Skin epidermis (tissue), 12 donors: ENCODE measurements around the gene PECR.
A peak's percentile ranks its signal among the peaks of the same experiment; 100 is the strongest.
"Not testable (repeated sequence)": the region's sequence is repeated elsewhere in the genome, so short reads cannot be mapped to it uniquely, and the experiment has no call there.

Experiments used
- H3K27ac ChIP-seq, 21 experiments: fragments of 200-600 bp; sonication (generic) in 11 of 21; one replicate each; pipeline ENCODE4 v1.5.0; 2020; ENCODE audit warnings: mild to moderate bottlenecking in 3 of 21, inconsistent platforms in 2 of 21, moderate library complexity in 2 of 21
- H3K4me3 ChIP-seq, 7 experiments: fragments of 200-600 bp; sonication (generic) in 2 of 7; one replicate each; pipeline ENCODE4 v1.5.0; 2020; ENCODE audit warnings: inconsistent platforms in 2 of 7, mild to moderate bottlenecking in 2 of 7, moderate library complexity in 1 of 7

Gene PECR

DNA sequence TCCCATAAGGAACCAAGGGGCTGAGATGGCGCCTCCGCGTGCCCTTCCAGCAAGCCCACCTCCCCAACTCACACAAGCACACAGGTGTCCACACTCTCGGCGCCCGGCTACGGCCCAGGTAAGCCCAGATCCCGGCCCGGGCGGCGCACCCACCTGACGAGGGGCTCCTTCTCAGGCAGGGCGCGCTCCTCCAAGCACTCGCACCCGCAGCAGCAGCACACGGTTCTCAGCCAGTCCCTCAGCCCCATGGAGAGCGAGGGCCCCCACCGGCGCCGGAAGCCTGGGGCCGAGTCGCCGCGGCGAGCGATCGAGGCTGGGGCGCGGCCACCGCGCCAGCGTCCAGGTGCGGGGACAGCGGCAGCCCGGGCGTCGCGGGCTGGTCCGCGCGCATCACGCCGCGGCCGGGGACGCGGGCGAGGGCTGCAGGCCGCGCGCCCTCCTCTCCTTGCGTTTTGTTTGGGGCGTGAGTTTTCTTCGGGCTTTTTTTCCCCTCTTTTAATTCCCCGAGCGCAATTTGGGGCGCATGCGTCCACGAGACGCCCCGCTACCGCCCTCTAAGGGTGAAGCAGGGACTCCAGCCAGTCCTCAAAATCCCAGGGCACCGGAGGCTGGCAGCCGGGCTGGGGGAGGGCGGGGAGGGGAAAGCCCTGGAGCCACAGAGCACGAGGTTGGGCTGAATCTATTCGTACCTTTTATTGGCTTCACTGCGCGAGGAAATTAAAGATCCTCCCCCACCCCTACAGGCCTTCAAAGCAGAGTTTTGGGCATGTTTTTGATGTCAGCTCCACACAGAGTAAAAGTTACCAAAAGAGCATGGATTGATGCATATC, 68.3 kb downstream of the PECR start, which contains the start of gene MREG:
MREG (minus strand) TSS at position 472 of the 830 bp plus-strand sequence; CDS start at position 248, 224 bp downstream.
- peak within 1 kb of the TSS; percentile 60 to 83 (median 64) for H3K4me3 ChIP-seq
- H3K27ac ChIP-seq: peak within 1 kb of the TSS; percentile 77 to 95 (median 85)

DNA sequence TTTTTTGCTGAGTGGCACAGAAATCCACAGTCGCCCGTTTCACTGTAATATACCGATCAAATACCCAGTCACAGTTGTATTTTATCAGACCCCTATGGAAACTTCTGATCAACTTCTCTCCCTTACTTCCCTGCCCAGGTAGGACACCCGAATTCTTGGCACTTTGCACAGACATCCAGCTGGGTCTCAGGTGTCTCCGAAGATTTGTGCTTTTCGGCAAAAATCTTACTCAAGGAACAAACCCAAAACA, 68.9 kb downstream of the PECR start:
- peak overlapping the region; percentile 77 to 95 (median 85) for H3K27ac ChIP-seq
- peak overlapping the region; percentile 60 to 83 (median 64) for H3K4me3 ChIP-seq

DNA sequence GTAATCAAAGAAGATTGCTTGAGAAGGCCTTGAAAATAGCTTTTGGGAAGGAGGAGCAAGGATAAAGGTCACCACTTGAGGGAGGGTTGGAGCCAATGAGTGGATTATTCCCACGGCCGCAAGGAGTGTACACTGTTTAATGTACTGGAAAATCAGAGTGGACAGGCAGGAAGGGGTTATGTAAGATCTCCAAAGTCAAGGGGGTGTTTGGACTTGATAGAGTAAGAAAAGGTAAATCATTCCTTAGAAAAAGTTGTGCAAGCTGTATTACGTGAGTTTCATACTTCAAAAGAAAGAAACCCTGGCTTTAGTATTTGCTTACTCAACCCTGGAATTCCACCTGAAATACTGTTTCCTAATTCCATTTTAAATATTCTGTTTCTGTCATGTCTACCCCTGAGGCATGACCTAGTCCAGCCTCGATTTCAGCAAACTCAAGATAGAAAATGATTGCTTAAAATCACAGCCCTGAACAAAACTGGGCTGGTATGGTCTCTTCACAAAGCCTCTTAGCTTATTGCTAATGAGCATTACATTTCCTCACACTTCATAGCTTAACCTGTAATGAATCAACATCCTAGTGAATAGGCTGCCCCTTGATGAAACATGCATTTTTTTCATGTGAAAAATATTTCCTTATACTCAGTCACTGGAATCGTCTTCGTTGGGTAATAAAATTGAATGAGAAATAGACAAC, 69.3 kb downstream of the PECR start:
- H3K4me3 ChIP-seq: peak overlapping the region; percentile 60 to 83 (median 64)
- peak overlapping the region in 19 of 21 experiments; percentile 80 to 95 (median 86) for H3K27ac ChIP-seq

GRCh38 chr2:216009215-216009614, 72.4 kb downstream of the PECR start:
- not testable (repeated sequence) for H3K4me3 ChIP-seq, H3K27ac ChIP-seq

DNA sequence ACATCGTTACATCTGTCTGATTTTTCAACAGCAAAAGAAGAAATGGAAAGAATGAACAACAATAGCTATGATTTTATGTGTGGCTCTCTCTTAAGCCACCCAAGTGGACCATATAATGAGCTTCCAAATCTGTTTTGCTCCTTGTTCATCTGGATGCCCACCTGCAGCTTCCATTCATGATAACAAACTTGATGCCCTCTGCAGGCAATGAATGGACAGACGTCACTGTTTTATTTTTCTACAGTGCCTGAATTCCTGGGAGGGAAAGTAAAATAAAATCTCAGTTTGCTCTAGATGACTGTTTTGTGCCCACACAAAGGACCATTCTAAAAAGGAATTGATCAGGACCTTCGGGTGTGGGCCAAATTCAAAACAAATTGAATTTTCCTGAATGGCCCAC, 73.2 kb downstream of the PECR start:
- Histone ChIP-seq H3K4me3 (no peak overlapping the region), H3K27ac (peak overlapping the region in 1 of 21 experiments; percentile 20)

DNA sequence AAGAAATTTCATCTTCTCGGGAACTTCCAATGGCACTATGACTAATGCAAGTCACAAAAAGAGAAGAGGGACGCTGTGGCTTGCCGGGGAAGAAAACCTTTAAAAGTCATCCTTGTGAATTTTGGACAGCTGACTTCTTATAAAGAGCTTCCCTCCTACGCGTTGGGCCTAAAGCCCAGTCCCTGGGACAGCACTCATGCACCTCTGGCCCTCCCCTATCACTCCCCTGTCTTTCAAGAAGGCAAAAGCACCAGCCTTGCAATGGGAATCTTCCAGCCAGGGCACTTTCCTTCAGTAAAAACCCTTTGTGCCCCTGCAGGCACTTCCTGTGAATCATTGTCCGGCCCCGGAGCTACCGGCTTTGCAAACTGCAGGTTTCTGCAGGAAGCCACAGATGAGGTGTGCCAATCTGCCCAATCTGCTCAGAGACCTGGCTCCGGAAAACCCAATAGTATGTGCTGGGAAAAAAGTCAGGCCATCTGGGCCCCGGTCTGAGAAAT, 75.4 kb downstream of the PECR start:
- H3K4me3 ChIP-seq: no peak overlapping the region
- peak overlapping the region in 17 of 21 experiments; percentile 14 to 83 (median 50) for H3K27ac ChIP-seq

DNA sequence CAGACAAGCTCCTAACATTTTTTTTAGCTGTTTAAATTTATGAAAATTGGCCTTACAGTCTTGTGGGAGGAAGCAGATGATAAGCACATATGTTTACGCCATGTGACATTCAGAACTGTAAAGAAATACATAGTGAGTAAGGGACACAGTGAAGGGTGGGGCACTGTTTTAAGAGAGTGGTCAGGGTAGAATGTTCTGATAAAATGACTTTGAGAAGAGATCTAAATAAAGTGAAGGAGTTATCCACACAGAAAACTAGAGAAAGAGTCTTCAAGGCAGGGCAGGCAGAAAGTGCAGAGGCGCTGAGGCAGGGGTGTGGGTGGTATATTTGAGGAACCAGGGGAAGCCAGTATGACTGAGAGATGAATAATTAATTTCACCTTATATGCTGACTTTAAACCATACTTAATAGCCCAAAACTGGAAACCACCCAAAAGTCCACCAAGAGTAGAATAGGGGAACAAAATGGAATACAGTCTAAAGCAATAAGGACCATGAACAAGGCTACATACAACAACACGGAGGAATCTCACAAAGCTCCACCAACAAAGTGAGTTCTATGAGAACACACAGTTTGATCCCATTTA, 76.8 kb downstream of the PECR start:
- Histone ChIP-seq H3K4me3 (no peak overlapping the region), H3K27ac (peak overlapping the region in 7 of 21 experiments; percentile 28 to 83 (median 53))

- peak overlapping the region in 9 of 21 experiments; percentile 16 to 83 (median 30) for H3K27ac ChIP-seq
Observed at GRCh38 chr2:216003876-216004696, 77.5 kb downstream of the PECR start.

DNA sequence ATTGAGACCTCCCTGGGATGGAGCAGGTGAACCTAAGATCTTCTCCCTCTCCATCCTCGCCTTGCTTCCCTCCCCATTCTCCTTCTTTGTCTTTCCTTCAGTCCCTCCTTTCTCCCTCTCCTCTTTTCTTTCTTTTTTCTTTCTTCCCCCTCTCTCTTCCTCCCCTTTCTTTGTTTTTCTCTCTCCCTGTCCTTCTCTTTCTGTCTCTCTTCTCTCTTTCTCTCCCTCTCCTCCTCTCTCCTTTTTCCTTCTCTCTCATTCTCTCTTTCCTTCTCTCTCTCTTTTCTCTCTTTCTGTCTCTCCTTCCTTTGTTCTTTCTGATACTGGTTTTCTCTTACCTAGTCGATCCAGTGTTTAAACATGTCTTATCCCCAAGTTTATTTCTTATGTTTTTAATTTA, 78.9 kb downstream of the PECR start:
- peak overlapping the region in 8 of 21 experiments; percentile 8 to 73 (median 40) for H3K27ac ChIP-seq
- no peak overlapping the region for H3K4me3 ChIP-seq

More at GRCh38 chr2:216003876-216004696, 77.5 kb downstream of the PECR start:
- no peak overlapping the region for H3K4me3 ChIP-seq

DNA sequence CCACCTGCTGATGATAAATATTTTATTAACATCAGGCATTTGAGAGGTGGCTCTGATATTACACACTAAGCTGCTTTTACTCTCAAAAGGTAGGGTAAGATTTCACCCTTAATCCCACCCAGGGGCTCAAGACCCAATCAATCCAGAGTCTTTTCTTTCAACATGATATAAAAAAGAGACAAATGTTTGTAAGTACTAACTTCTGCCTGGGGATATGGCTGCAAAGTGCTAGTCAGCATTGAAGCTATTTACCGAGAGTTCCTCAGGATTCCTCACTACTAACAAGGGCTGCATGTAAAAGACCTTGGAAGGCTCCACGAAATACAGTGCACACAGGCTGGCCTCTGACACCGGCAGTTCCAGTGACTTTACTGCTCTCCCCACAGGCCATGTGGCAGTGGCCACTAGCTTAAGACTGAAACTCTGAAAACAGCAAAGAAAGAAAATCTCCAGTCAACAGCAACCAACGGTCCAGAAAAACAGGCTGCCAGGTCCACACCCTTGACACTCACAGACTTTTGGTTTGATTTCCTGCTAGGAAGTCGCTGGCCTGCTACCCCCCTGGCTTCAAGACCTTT, 79.4 kb downstream of the PECR start:
- no peak overlapping the region for H3K4me3 ChIP-seq
- H3K27ac ChIP-seq: peak overlapping the region in 9 of 21 experiments; percentile 11 to 73 (median 29)

DNA sequence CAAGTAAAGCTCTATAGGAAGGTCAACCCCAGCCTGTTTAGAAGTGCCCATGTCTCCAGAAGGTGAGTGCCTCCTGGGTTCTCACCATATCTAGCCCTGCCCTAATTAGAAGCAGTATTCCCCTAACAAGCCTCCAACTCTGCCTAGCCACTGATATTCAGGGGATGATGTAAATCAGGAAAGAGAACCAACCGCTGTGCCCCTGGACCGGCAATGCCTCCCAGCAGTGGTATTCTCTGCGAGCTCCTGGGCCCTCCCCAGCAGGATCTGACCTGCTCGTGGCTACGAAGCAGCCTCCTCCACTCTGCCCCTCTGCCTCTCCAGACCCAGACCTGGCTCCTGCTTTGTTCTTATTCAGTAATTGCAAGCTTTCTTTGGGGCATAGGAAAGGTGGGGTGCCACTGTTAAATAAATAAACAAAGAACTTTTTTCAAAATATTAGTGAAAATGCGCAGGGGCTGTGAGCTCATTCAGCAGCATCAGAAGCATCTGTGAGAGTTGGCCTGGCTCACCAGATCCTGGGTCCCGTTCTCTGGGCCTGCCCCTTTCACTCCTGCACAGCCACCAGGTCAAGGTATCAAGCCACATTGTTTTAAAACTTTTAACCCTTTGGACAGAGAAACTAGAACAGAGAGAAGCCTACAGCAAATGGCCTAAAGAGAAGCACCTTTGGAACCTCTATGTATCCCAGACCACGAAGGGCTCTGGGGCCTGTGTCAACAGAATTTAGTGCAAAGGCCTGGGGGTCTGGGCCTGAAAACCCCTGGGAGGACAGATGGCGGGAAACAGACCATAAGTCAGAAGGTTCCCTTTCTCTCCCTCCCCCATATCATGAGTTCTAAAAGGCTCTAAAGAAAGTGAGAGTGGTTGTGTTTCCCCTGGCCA, 80.2 kb downstream of the PECR start:
- Histone ChIP-seq H3K4me3 (no peak overlapping the region), H3K27ac (peak overlapping the region in 7 of 21 experiments; percentile 11 to 73 (median 51))

DNA sequence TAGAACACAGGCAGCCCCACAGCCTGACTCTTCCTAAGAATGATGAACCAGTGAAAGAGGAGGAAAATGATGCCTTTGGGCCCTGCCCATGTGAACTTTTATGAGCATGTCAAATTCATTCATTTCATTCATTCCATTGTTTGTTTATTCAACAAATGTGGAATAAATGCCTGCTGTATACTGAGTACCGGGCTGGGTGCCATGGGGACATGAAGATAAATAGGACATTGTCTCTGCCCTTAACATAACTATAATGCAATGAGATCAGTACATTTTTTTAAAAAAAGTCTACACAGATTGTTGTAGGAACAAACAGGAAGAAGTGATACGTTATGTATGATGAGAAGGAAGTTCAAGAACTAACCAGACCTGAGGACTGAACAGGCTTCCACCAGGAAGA, 83.0 kb downstream of the PECR start:
- H3K4me3 ChIP-seq: no peak overlapping the region

DNA sequence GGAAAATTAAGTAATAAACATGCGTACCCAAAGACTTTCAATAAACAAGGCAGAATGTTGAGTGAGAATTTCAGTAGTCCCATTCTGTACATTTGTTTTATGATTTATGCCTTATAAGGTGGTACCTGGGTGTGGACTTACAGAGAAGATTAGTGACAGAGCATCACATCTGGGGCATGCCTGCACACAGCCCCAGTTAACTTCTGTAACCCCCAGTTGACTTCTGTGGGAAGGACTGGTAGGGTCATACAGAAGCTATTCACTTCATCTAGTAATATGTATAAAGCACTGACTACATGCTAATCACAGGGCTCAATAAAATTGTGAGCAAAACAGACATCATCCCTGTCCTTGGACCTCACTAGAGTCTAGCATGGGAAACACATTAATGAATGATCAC, 84.4 kb downstream of the PECR start:
- no peak overlapping the region for H3K27ac ChIP-seq
- no peak overlapping the region for H3K4me3 ChIP-seq

More for the DNA sequence above, 83.0 kb downstream of the PECR start:
- peak overlapping the region in 1 of 21 experiments; percentile 52 for H3K27ac ChIP-seq

DNA sequence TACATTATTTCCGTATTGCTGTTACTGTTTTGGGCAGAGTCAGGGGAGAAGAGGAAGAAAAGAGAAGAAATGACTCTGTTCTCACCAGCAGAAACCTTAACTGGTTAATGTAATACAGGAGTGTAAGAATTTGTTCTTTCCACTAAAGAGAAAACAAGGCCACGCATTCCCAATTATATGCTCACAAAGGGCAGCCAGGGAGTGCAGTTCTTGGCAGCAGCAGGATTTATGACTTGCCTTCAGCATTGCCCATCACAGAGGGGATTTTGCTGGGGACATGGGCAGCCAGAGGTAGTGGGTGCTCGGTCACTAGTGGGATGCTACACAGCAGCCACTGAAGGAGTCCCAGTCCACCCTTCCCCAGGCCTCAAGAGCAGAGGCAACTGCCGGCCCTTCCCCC, 86.7 kb downstream of the PECR start:
- peak overlapping the region in 1 of 21 experiments; percentile 26 for H3K27ac ChIP-seq
- no peak overlapping the region for H3K4me3 ChIP-seq

DNA sequence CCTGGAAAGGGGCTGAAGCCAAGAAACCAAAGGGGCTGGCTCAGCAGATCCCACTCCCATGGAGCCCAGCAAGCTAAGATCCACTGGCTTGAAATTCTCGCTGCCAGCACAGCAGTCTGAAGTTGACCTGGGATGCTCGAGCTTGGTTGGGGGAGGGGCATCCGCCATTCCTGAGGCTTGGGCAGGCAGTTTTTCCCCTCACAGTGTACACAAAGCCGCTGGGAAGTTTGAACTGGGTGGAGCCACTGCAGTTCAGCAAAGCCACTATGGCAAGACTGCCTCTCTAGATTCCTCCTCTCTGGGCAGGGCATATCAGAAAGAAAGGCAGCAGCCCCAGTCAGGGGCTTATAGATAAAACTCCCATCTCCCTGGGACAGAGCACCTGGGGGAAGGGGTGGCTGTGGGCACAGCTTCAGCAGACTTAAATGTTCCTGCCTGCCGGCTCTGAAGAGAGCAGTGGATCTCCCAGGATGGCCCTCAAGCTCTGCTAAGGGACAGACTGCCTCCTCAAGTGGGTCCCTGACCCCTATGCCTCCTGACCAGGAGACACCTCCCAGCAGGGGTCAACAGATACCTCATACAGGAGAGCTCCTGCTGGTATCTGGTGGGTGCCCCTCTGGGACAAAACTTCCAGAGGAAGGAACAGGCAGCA, 92.9 kb downstream of the PECR start:
- H3K27ac ChIP-seq, H3K4me3 ChIP-seq: not testable (repeated sequence)
